NT2/D1 (cell line): Measurements from ENCODE around the gene PDZRN3.

Source experiments
- SUZ12 ChIP-seq: IDR thresholded peaks from 2 replicates; pipeline ENCODE4 v1.6.1; 2011; ENCODE audit not compliant: insufficient read length, insufficient read depth; ENCODE audit errors: extremely low read depth
- YY1 ChIP-seq: IDR thresholded peaks from 2 replicates; pipeline ENCODE4 v1.6.1; 2011; ENCODE audit not compliant: insufficient read length, insufficient read depth
- ZNF274 ChIP-seq: IDR thresholded peaks from 2 replicates; pipeline ENCODE4 v1.6.1; 2011; ENCODE audit warnings: mild to moderate bottlenecking, low read depth, low read length

DNA sequence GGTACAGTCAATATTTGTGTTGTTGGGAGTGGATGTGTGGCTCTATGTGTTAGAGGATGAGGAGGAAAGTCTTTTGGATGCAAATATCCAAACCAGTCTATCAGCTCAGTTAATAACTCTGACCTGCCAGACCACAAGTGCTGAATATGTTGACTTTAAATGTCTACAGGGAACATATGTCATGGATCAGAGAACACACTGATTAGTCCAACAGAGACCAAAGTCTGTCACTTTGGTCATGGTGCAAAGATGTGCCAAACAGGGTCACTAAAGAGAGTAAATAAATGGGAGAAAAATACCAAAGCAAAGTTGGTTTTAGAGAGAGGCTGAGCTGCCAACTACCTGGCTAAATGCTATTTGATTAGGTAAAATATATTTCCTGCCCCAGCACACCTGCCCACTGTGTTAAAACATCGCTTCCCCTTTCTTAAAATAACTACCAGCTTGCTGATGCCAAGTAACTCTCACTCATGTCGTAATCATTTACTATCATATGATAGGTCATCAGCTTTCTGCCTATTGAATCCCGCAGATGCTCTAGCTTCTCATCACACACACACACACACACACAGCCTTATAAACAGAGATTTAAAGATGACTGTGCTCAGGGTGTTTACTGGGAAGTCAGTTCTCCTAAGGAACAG, 173.3 kb downstream of the PDZRN3 start:
- TF ChIP-seq ZNF274 (no peak), YY1 (no peak), SUZ12 (no peak)
